HG02852 (cell line): Measurements from ENCODE around the gene TMEM41A.
"Not testable (repeated sequence)": the region's sequence is repeated elsewhere in the genome, so short reads cannot be mapped to it uniquely, and the experiment has no call there.

ENCODE experiments used
- ATAC-seq: cut with Tn5 transposase; IDR thresholded peaks from one replicate; pipeline ENCODE4 v1.9.1; 2021; ENCODE audit warnings: mild to moderate bottlenecking, moderate library complexity; ENCODE audit not compliant: unreplicated experiment

The TMEM41A gene

DNA sequence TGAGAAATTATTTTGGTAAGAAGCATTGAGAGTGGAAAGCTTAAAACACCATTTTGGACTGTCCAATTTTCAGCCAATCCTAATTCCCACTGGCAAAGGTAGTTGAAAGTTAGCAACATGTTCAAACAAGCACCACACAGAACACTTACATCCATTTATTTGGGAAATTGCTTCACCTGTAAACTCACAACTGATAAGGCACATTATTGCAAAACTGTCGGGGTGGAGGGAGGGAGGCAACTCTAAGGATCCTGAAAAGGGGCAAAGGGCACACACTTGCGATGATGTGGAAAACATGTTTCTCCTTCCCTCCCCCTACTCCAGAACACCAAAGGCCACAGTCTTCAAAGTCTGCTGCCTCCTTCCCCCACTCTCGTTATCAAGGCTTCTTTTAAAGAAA, 9.4 kb downstream of the TMEM41A start:
- no peak for ATAC-seq

DNA sequence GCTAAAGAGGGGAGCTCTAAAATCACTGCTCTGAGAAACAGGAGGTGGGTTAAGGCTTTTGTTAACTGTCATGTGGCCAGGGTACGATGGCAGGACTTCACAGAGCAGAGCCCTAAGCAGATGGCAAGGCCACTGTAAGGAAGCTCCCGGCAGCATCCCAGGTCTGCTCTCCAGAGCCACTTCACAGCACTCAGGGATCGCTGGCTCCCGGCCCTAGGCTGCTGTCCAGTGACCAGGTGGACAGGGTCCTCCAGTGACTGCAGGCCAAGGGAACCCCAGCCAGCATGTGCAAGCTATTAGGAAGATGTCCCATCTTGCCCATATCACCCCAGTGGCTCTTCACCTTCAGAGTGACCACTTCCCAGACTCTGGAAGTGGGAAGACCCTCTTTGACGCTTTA, 10.4 kb downstream of the TMEM41A start:
- no peak for ATAC-seq

DNA sequence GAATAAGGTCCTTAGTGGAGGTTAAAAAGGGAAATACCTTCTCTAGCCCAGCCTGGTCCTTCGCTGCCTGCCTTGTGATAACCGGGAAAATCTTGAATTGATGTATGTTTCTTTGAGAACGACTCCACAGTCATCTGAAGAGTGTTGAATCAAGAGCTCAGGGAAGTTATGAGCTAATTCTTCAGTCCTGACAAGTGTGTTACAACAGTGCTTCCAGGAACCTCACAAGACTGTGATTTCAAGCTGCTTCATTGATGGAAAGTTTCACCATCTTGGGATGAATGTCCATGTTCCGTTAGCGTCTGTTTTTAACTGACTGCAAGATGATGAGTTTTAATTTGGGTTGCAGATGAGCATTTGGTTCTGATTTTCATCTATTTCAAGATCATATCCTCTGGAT, 12.4 kb downstream of the TMEM41A start:
- ATAC-seq: no peak

DNA sequence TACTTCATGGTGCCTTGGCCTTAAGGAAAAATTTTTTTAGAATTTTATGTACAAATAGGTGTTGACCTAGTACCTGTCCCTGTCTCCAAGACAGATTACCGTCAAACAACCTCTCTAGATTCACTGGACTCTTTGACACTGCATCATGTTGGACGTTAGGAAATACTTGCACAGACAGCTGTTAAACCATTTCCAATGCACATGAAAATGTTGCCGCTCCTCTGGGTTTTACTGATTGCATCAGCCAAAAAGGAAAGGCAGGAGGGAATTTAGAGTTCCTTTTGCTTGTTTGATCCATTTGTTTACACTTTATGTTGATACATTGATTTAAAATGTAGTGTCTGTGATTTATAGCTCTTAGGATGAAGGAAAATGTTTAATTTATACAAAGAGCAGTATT, 14.5 kb downstream of the TMEM41A start:
- no peak for ATAC-seq

DNA sequence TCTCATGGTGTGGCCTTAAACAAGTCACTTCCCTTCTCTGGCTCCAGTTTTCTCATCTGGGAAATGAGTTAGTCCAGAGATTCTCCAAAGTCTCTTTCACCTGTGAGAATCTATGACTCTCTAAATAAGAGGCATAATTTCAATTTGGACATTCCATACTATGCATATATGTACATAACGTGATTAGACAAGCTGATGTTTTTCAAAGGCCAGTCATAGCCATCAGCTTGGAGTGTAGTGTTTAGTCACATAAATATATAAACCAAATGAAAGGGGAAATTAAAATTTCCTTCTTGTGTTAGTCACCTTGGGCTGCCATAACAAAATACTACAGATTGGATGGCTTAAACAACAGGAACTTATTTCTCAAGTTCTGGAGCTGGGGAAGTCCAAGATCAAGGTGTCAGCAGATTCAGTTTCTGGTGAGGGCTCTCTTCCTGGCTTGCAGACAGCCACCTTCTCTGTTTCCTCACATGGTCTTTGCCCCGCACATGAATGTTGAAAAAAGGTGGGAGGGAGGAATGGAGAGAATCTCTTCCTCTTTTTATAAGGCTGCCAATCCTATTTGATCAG, 19.4 kb downstream of the TMEM41A start:
- ATAC-seq: no peak

DNA sequence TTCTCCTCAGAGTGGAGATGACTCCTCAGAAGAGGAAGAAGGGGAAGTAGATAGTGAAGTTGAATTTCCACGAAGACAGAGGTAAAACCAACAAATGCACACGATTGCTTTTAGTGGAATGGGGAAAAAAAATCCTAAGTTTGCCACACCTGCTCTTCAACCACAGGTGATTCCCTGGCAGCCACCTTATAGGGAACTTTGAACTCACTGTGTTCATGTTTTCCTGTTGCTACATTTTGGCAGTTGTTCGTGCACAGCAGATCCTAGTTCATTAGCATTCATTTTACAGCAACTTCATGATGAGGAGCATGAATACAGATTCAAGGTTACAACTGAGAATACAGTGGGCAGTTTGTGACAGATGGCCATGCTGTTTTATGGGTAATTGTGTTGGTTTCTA, 21.5 kb downstream of the TMEM41A start:
- no peak for ATAC-seq

DNA sequence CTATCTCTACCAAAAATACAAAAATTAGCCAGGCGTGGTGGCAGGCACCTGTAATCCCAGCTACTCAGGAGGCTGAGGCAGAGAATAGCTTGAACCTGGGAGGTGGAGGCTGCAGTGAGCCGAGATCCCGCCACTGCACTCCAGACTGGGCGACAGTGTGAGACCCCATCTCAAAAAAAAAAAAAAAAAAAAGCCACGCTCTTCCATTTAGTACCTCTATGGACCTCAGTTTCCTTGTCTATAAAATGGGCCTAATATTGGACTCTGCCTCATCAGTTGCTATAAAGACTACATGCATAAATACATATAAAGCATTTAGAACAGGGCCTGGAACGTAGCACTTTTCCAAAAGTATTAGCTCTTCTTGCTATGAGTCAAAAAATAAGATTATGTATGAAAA, 23.9 kb downstream of the TMEM41A start:
- ATAC-seq: not testable (repeated sequence)

DNA sequence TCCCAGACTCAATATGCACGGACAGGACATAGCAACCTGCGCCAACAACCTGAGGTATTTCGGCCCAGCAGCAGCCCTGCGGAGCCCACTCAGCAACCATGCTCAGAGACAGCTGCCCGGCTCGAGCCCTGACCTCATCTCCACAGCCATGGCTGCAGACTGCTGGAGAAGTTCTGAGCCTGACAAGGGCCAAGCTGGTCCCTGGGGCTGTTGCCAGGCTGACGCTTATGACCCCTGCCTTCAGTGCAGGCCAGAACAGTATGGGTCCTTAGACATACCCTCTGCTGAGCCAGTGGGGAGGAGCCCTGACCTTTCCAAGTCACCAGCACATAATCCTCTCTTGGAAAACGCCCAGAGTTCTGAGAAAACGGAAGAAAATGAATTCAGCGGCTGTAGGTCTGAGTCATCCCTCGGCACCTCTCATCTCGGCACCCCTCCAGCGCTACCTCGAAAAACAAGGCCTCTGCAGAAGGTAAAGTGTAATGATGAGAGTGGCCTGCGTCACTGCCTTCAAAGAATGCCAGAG, 25.5 kb downstream of the TMEM41A start:
- ATAC-seq: no peak

GRCh38 chr3:185470323-185470722, 28.5 kb downstream of the TMEM41A start:
- no peak for ATAC-seq

- no peak for ATAC-seq
Measured at GRCh38 chr3:185469542-185469941, 29.3 kb downstream of the TMEM41A start.

DNA sequence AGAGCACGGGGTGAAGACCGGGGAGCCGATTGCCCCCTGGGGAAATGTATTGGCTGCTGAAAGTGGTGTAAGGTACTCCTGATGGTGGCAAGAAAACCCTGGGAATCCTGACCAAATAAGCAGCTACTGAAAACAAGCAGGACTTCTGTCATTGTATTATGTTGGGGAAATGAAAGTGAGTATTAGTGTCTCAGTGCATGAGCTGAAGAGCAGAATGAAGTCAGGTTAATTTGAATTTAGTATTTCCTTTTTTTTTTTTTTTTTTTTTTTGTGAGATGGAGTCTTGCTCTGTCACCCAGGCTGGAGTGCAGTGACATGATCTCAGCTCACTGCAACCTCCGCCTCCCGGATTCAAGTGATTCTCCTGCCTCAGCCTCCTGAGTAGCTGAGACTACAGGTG, 32.7 kb downstream of the TMEM41A start:
- ATAC-seq: not testable (repeated sequence)

- ATAC-seq: no peak
Measured at GRCh38 chr3:185465471-185465870, 33.4 kb downstream of the TMEM41A start.

- ATAC-seq: no peak
Measured at GRCh38 chr3:185460719-185461350, 38.0 kb downstream of the TMEM41A start.

DNA sequence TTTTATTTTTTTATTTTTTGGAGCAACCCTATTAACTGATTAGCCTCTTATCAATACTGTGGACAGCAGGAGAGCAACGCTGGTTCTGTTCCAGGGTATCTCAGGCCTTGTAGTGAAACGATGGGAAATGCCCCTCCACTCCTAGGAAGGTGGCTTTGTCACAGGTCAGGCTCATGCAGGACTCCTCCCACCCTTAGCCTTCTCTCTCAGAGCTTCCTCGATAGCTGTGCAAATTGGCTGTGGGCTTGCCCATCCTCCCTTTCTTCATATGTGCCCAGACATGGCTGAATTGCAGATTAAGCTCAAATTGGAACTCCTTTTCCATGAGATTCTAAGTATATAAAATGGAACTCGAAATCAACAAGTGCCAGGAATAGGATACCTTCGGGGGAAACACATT, 38.5 kb downstream of the TMEM41A start:
- no peak for ATAC-seq

DNA sequence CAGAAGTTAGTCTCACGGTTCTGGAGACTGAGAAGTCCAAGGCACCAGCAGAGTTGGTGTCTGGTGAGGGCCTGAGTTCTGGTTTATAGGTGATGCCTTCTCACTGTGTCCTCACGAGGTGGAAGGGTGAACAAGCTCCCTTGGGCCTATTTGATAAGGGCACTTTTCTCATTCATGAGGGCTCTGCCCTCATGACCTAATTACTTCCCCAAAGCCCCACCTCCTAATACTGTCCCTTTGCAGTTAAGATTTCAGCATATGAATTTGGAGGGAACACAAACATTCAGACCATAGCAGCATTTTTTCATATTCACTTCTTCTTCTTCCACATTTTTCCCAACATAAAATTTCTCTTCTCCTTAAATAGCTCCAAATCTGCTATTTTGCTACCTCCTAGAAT, 41.5 kb downstream of the TMEM41A start:
- no peak for ATAC-seq

- not testable (repeated sequence) for ATAC-seq
Measured at GRCh38 chr3:185451432-185451831, 47.4 kb downstream of the TMEM41A start.

DNA sequence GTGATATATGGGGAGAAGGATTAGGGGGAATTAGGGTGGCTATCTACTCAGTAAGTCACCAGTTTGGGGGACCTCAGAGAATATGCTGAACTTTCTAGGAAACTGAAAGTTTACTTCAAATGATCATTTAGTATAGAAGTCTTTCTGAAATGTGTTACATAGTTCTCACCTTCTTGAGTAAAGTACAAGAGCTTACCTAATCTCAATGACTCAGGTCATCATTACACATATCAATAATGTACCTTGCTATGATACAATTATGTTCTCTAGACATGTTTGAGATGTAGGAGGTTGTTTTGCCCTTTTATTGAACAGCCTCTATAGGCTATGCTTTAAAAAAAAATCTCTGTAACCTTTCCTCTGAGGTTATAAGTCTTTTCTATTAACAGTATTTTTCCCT, 50.7 kb downstream of the TMEM41A start:
- ATAC-seq: no peak

DNA sequence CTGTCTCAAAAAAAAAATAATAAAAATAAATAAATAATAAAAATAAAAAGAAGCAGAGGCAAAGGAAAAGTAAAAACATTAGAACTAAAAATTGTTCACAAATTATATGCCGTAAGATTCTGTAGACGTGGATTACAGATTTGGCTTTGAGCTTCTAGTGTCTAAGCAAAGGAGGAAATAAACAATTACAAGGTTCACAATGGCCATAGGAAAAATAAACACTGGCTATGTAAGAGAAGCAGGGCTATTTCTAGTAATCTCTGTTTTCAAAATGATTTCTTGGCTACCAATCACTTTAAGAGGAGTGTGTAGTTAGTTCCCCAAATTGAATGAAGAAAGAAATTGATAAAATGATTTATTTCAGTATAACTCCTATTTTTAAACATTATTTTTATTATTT, 54.5 kb downstream of the TMEM41A start:
- no peak for ATAC-seq

DNA sequence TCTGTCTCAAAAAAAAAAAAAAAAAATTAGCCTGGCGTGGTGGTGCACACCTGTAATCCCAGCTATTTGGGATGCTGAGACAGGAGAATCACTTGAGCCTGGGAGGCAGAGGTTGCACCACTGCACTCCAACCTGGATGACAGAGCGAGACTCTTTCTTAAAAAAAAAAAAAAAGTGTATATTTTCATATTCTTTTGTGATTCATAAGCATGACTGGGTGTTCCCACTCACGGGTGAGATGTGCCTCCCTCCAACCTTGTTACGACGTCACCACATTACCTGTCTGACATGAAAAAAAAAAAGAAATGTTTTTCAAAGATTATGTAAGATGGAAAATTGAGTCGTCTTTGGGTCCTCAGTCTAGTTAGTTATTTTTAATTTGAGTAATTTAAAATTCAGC, 56.8 kb downstream of the TMEM41A start:
- no peak for ATAC-seq

DNA sequence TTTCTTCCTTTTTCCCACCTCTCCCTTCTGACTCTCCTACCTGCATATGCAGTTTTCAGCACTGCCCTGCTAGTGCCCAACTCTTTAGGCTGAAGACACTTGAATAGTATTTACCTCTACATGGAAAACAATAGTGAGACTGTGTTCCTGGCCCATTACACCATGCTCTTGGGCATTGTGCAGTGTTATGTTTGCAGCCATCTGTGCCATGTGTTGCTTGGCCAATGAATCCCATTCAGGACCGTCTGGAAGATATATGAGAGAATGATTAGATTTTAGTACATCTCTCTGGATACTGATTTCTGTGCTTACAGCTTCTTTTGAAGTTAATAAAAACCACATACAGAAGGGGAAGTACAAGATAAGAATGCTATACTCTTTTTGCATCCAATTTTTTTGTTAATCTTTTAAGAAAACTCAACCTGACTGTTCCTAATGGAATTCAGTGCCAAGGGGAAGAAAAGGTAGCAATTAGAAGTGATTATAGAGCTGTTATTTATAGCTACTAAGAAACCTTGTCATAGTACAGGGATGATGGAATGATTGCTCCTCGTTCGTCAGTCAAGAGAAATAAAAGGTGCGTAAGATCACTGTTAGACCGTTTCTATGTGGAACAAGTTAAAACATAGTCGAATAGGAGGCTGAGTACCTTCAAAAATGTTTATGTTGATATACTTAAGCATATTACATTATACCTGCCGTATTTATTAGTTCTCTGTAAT, 58.9 kb downstream of the TMEM41A start:
- ATAC-seq: no peak
